ENCODE data around the gene MED13L.

MED13L gene

DNA sequence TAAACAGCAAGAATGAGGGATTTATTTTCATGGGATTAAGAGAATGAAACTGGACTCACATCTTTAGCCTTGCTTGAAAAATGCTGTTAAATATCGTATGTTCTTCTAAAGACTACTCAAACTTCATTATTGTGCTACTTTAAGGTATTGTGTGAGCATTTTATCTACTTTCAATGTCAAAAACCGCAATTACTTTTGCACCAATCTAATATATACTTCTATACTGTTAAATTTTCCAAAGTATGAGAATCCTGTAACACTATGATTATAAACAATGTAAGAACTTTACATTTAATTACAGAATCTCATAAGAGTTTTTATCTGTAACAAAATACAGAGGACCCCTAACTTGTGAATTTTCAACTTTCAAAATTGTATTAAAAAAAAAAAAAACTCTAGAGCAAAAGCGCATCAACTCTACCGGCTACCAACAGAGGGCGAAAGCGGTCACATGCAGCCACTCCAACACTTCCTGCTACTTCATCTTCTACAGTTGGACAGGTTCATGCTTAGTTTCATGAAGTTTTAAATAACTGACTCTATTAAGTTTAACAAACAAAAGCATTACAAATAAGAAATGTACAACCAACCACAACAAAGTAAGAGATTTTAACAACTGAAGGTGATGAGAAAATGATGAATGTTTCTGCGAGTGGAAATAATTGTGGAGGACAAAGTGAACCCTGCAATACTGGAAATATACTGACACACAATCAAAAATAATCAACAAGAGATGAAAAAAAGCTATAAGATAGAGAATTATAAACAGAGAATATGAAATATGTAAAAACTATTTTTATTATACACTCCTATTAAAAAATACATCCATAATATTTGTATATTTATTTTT lies 210.9 kb downstream of the MED13L start:
- peak; percentile 61 for DNase-seq (ENCODE audit: low read depth)
- no peak overlapping the region for H3K4me3 ChIP-seq (replicated peaks; ENCODE audit: low read depth, low read length)
- TF ChIP-seq, protein P1, sequence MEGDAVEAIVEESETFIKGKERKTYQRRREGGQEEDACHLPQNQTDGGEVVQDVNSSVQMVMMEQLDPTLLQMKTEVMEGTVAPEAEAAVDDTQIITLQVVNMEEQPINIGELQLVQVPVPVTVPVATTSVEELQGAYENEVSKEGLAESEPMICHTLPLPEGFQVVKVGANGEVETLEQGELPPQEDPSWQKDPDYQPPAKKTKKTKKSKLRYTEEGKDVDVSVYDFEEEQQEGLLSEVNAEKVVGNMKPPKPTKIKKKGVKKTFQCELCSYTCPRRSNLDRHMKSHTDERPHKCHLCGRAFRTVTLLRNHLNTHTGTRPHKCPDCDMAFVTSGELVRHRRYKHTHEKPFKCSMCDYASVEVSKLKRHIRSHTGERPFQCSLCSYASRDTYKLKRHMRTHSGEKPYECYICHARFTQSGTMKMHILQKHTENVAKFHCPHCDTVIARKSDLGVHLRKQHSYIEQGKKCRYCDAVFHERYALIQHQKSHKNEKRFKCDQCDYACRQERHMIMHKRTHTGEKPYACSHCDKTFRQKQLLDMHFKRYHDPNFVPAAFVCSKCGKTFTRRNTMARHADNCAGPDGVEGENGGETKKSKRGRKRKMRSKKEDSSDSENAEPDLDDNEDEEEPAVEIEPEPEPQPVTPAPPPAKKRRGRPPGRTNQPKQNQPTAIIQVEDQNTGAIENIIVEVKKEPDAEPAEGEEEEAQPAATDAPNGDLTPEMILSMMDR (IDR thresholded peaks at IDR 0.05; ENCODE audit: low read length, missing control alignments), result peak; percentile 81

DNA sequence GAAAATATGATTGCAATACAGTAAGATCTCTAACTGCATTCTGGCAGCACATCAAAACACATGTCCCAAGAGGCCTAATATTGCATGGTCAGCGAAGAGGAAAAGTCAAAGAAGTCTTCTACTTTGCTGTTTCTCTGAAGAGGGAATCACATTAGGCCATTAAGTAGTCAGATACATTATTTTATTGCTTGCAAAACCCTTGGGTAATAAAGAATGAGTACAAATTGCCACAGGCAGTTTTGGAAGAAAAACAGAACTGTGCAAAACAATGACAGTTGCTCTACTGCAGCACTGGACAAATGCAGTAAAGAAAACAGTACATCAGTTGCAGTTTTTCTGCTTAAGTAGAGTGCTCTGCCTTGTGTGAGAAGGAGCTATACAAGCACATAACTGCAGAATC lies 211.9 kb downstream of the MED13L start:
- DNase-seq (ENCODE audit: low read depth), result peak; percentile 47
- TF ChIP-seq, protein P1 (IDR thresholded peaks at IDR 0.05; ENCODE audit: low read length, missing control alignments), result no peak

DNA sequence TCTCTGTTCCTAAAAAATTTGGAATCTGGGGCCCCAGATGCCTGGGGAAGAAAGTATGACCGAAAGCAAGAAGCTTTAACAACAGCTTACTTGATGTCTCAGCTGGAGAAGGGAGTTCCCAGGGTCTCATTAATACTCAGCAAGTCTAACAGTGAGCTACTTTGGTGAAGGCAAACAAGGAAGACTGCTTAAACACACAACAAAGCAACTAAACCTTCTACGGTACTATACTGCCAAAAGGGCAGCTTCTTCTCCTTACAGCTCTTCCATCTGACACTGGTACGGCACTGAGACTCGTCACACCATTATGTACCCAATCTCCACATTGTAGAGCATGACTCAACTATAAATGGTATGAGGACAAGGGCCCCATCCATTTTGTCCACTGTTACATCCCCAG lies 213.0 kb downstream of the MED13L start:
- DNase-seq (ENCODE audit: low read depth), result no peak
- TF ChIP-seq, protein P1 (IDR thresholded peaks at IDR 0.05; ENCODE audit: low read length, missing control alignments), result no peak
- no peak overlapping the region for H3K4me3 ChIP-seq (replicated peaks; ENCODE audit: low read depth, low read length)

More for the DNA sequence above, 211.9 kb downstream of the MED13L start:
- H3K4me3 ChIP-seq (replicated peaks; ENCODE audit: low read depth, low read length), result no peak overlapping the region

DNA sequence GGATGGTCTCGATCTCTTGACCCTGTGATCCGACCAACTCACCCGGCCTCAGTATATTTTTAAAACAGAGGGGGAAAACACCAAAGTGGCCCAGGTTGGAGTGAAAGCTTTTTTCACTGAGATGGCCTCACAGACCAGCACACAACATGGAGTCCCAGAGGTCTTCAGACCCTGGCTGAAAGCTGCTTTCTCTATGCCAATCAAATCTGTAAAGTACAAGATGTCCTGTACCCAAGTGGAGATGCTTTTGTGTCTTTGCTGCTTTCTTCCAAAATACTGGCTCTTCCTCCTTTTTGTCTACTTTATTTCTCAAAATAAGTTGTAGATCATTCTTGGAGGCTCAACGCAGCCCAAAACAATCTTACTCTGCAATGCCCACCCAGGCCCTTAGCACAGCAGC lies 214.8 kb downstream of the MED13L start:
- TF ChIP-seq, protein P1 (IDR thresholded peaks at IDR 0.05; ENCODE audit: low read length, missing control alignments), result no peak
- H3K4me3 ChIP-seq (replicated peaks; ENCODE audit: low read depth, low read length), result no peak overlapping the region
- DNase-seq (ENCODE audit: low read depth), result no peak

DNA sequence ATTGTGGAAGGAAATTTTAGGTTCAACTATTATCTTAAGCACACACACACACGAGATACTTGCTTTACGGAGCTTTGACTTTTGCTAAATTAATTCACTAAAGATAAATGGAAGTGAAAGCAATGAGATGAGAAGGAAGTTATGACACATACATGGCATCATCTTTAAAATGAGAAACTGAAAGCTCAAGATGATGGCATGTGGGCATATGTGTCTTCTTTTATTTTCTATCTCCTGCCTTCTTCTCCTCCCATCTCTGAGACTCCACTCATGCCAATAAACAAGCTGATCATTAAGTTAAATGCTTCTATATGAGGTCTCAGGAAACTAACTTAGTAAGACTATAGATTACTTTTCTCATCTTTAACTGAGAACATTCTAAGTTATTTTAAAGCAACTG lies 216.7 kb downstream of the MED13L start:
- no peak overlapping the region for H3K4me3 ChIP-seq (replicated peaks; ENCODE audit: low read depth, low read length)
- TF ChIP-seq, protein P1 (IDR thresholded peaks at IDR 0.05; ENCODE audit: low read length, missing control alignments), result no peak
- peak; percentile 29 for DNase-seq (ENCODE audit: low read depth)

DNA sequence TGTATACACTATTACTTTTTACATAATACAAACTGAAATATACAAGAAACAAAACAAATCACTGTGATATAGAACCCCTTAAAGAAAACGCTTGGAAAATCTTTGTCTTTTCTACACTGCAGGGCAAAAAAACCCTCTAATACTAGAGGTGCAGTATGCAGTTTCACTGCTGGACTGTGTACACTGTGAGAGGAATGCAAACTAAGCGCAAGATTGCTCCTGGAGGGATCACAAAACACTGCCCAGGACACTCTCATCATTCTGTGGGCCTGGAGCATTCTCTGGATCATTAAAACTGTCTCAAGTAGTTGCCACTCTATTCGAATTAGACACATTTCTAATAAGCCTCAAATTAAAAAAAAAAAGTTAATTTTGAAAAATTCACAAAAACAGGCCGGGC lies 217.6 kb downstream of the MED13L start:
- no peak overlapping the region for H3K4me3 ChIP-seq (replicated peaks; ENCODE audit: low read depth, low read length)
- no peak for DNase-seq (ENCODE audit: low read depth)
- TF ChIP-seq, protein P1 (IDR thresholded peaks at IDR 0.05; ENCODE audit: low read length, missing control alignments), result no peak

DNA sequence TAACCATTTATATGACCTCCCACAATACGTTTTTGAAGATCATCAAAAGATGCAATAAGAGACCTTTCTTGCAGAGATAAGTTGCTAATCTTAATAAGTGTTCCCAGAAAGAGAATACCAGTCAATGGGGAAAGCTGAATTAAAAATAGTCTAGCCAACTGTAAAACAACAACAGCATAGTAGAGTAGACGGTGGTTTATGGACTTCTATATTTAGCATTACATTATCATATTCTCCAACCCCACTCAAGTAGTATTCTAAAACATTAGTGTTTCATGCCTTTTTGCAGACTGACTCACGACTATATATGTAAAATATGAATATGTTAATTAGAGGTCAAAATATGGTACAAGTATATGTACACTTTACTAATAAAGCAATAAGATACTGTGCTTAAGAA lies 218.9 kb downstream of the MED13L start:
- no peak overlapping the region for H3K4me3 ChIP-seq (replicated peaks; ENCODE audit: low read depth, low read length)
- no peak for DNase-seq (ENCODE audit: low read depth)
- TF ChIP-seq, protein P1 (IDR thresholded peaks at IDR 0.05; ENCODE audit: low read length, missing control alignments), result no peak
